Measurements from ENCODE around the gene NOP16.

- TF ChIP-seq CTCF (IDR thresholded peaks at IDR 0.05 in 4 of 5, conservative IDR thresholded peaks at IDR 0.05 in 1 of 5), result no peak
- TF ChIP-seq POLR2A (IDR thresholded peaks at IDR 0.05), result no peak
These were observed 28.7 kb downstream of the NOP16 start for GRCh38 chr5:176359658-176360057.

Measured in gastrocnemius medialis (tissue), 4 donors.